Femur (tissue), 1 donor: ENCODE results near the gene SLC24A4.

Source experiments
- DNase-seq: peaks from one replicate; pipeline ENCODE4 v3.0.0-alpha.2; 2017

The SLC24A4 gene

DNA sequence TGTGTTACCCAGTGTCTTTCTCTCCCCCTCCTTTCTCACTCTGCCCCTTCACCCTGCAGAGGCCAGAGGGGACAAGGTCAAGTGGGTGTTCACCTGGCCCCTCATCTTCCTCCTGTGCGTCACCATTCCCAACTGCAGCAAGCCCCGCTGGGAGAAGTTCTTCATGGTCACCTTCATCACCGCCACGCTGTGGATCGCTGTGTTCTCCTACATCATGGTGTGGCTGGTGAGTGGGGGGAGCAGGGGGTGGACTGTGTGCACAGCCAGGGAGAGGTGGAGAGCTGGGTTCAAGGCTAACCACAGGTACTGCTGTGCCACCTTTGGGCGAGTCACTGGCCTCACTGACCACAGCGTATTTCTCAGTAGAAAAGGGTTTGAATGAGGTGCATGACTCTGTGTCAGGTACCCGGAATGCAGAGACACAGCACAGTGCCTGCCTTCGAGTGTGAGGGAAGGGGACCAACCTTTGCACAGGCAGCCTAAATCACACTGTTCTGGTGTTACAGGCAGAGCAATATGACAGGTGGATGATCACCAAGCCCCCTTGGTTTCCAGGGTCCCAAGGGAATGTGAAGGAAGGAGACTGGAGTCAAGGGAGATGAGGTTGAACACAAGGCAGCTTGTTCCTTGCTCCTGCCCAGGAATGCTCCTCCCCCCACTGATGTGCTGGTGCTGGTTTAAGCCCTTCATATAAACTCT lies 159.8 kb downstream of the SLC24A4 start:
- DNase-seq = no peak

GRCh38 chr14:92484132-92484823 lies 161.3 kb downstream of the SLC24A4 start:
- no peak for DNase-seq

DNA sequence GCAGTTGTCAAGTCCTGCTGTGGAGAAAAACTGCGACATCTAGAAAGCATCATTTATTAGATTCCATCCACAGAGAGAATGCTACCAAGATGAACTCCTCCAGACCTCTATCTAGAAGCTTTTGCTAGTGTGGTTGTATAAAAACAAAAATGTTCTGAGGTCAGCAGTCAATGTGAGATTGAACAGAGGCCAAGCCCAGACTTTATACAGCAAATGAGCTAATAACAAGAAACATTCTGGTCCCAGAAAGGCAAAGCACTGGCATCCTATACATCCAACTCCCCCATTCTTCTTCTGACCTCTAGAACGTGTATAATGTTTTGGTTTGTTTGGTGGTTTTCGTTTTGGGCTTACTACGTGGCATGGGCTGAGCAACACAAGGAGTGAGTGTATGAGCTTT lies 163.9 kb downstream of the SLC24A4 start:
- DNase-seq = no peak

DNA sequence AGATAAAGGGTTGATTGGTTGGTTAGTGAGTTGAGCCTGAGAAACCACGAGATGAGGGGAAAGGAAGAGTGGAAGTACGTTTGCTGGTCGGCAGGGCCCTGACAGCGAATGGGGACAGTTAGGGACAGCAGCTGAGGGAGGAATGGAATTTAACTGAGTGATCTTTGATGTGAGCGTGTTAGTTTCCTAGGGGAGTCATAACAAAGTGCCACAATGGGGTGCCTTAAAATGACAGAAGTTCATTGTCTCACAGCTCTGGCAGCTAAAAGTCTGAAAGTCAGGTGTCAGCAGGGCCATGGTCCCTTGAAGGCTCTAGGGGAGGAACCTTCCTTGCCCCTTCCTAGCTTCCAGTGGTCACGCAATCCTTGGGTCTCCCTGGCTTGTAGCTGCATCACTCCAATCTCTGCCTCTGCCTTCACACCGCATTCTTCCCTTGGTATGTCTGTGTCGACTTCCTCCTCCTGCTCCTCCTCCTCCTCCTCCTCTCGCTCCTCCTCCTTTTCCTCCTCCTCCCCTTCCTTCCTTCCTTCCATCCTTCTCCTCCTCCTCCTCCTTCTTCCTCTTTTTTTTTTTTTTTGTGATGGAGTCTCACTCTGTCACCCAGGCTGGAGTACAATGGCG lies 164.7 kb downstream of the SLC24A4 start:
- no peak for DNase-seq

DNA sequence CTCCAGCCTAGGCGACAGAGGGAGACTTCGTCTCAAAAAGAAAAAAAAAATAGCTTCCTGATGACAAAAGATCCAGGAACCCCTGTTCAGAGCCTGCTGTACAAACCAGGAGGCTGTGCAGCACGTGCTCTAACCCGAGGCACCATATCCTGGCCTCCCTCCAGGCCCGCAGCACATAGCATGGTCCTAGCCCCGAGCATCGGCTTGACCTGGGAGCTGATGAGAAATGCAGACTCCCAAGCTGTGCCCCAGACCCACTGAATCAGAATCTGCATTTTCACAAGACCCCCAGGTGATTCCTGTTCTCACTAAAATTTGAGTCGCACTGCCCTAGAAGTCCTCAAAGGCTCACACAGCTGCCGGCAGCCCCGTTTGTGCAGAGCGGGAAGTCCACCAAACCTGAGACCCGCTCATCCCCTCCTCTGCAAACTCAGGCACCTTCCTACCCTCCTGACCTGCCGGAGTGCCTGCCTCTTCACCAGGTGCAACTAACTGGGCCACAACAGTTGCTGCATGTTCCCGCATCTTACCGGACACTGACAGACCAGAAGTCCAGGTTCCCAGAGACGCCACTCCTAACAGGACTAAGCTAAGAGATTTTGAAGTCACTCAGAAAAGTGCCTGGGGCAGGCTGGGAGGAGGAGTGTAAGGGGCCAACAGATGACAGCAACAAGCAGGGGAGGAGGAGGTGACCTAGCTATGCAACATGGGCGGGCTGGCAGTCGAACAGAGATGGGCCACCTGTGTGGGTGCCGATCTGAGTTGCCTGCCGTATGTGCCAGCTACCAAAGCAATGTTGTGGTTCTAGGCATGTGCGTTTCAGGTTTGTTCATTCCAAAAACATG lies 166.7 kb downstream of the SLC24A4 start:
- no peak for DNase-seq

GRCh38 chr14:92490239-92490959 lies 167.4 kb downstream of the SLC24A4 start:
- DNase-seq = no peak

DNA sequence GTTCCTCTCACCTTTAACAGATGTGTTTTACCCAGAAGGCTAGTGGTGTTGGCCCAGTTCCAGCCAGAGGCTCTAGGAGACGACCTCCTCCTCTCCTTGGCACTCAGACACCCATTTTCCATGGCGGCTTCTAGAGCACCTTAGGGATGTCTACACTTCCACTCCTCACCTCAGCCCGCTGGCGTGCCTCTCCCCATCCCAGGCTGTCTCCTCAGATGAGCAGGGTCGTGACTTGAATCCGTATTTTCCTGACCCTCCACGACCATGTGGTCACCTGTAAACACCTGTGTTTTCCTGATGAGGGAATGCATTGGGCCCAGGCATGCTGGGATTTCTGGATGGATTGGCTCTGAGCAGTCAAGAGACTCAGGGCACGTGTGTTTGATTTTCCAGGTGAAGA lies 168.8 kb downstream of the SLC24A4 start:
- DNase-seq = no peak

GRCh38 chr14:92492258-92492657 lies 169.3 kb downstream of the SLC24A4 start:
- no peak for DNase-seq

GRCh38 chr14:92493024-92493423 lies 170.1 kb downstream of the SLC24A4 start:
- no peak for DNase-seq

- DNase-seq = no peak
These were observed 170.5 kb downstream of the SLC24A4 start for GRCh38 chr14:92493492-92493891.

DNA sequence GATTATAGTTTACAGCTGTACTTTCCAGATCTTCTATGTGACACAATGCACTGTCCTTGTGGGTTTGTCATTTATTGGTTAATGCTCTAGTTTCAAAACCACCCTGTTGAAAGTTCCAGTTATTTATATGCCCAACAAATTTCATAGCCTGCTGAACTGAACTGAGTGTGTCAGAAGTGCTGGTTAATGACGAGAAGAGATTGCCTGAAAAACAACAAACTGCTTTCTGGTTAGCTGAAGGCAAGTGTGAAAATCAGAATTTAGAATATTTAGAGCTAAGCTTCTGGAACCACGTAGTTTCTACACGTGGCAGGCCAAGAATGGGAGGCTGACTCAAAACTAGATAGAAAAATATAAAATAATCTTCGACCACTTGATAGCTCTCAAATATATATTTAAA lies 171.5 kb downstream of the SLC24A4 start:
- no peak for DNase-seq

- DNase-seq = no peak
These were observed 172.1 kb downstream of the SLC24A4 start for GRCh38 chr14:92495027-92495426.

DNA sequence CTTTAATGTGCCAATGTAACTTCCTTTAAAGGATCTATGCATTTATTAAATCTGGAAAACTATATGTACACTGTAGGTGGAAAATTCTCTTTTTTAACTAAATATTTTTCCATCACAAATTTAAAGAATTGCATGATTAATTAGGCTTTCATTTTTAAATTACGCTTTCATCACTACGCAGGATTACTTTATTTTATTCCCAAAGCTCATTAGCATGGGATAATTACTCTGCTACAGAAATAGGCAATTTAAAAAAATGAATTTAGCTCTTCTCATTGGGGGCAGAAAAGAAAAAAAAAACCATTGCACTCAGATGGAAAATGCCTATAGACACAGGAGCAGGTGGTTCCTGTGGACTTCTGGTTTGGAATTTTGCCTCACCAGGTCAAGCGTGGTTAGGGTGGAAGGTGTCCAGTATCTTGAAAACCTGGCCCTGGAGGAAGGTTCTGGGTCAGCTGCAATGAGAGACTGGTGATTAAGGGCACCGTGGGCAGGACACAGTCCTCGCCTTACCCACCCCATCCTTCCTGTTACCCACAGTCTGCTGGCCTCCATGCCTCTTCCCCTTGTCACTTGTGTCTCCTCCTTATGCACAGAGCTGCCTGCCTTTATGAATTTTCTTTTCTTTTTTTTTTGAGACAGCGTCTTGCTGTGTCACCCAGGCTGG lies 173.4 kb downstream of the SLC24A4 start:
- no peak for DNase-seq

GRCh38 chr14:92497391-92497790 lies 174.4 kb downstream of the SLC24A4 start:
- no peak for DNase-seq

GRCh38 chr14:92499234-92499633 lies 176.3 kb downstream of the SLC24A4 start:
- DNase-seq = no peak

DNA sequence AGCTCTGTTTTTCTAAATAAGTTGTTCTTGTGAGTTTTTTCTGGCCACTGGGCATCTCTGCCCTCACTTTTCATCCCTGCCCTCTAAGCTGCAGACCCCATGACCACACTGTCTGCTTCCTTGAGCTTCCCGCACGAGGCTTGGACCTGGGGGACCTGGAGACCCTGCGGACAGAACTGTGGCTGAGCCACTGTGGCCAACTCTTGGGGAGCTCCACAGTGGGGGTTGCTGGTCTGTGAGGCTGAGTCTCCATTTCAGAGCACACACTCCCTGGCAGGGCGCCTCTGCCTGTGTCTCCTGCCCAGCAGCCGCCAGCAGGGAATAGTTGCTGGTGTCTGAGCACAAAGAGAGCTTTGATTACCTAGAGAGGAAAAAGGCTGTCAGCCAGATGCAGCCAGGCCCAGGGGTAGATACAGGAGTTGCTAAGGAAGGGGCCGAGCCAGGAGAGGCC lies 177.6 kb downstream of the SLC24A4 start:
- peak; percentile 83 for DNase-seq

GRCh38 chr14:92501891-92502351 lies 179.0 kb downstream of the SLC24A4 start:
- DNase-seq = peak; percentile 17

- DNase-seq = peak; percentile 20
These were observed 179.7 kb downstream of the SLC24A4 start for GRCh38 chr14:92502541-92503286.

DNA sequence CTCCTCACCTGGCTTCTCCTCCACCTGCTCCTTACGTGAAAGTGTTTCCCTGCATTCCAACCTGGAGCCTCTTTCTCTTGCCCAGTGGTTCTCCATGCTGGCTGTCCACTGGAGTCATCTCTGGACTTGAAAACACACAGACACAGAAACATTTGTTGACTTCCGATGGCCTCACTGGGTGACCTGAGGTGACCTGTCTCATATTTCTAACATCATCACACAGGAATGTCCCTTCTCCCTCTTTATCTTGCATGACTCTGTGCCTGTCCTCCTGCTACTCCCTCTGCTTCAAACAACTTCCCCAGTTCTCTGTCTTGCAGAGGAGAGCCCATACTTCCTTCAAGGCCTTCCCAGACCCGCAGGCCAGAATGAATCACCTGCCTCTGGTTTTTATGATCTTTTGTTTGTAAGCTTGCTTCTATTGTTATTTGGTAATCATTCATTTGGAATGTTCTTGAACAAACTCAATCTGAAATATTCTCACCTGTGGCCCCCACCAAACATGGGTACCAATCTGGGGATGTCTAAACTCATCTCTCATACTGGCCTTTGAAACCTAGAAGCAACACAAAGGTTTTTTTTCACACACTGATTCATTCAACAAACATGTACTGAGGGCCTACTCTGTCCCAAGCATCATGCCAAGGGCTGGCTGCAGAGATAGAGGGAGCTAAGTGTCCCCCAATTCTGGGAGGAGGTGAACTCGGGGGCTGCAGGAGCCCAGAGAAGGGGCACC lies 181.0 kb downstream of the SLC24A4 start:
- DNase-seq = peak; percentile 19

- no peak for DNase-seq
These were observed 182.9 kb downstream of the SLC24A4 start for GRCh38 chr14:92505826-92506225.
